Neural cell (in vitro differentiated cells): ENCODE data around the gene N4BP2L1. TPM values are rescaled to one million over a fixed set of nuclear protein-coding genes. Genes with fewer than 3 reads are reported as not detected.

Experiments used
- H2AFZ ChIP-seq: fragments of 200-600, 300-800 bp; sonication (generic), shearing (Covaris generic); 2 replicates; pipeline ENCODE4 v1.6.0; 2014; ENCODE audit warnings: low read depth, mild to moderate bottlenecking, antibody characterized with exemption, low read length, moderate library complexity
- H3F3A ChIP-seq: fragments of 200-600 bp; shearing (Covaris generic); 2 replicates; pipeline ENCODE4 v1.6.1; 2016; ENCODE audit warnings: mild to moderate bottlenecking, moderate library complexity, mixed read lengths, antibody characterized with exemption, low read length; ENCODE audit not compliant: insufficient read depth, poor library complexity, severe bottlenecking
- H3K27ac ChIP-seq: fragments of 200-600, 300-800 bp; sonication (generic), shearing (Covaris generic); 2 replicates; pipeline ENCODE4 v1.5.1; 2014; ENCODE audit warnings: mild to moderate bottlenecking, low read length, moderate library complexity
- H3K27me3 ChIP-seq: fragments of 300-800, 200-600 bp; sonication (generic), shearing (Covaris generic); 2 replicates; pipeline ENCODE4 v1.6.0; 2014; ENCODE audit warnings: mild to moderate bottlenecking, low read depth, low read length, moderate library complexity; ENCODE audit not compliant: insufficient read depth
- H3K36me3 ChIP-seq: fragments of 300-800, 200-600 bp; sonication (generic), shearing (Covaris generic); 2 replicates; pipeline ENCODE4 v1.5.1; 2014; ENCODE audit warnings: mild to moderate bottlenecking, antibody characterized with exemption, low read length, moderate library complexity; ENCODE audit not compliant: insufficient read depth
- H3K4me2 ChIP-seq: fragments of 300-800, 200-600 bp; sonication (generic), shearing (Covaris generic); 2 replicates; pipeline ENCODE4 v1.6.0; 2014; ENCODE audit warnings: mild to moderate bottlenecking, low read length
- H3K4me3 ChIP-seq: fragments of 300-800, 200-600 bp; sonication (generic), shearing (Covaris generic); 2 replicates; pipeline ENCODE4 v1.5.1; 2014; ENCODE audit warnings: mild to moderate bottlenecking, low read length, moderate library complexity
- H3K79me2 ChIP-seq: fragments of 200-600 bp; shearing (Covaris generic); replicated peaks from 2 replicates; pipeline ENCODE4 v1.6.0; 2014; ENCODE audit warnings: mild to moderate bottlenecking, low read length, moderate library complexity; ENCODE audit not compliant: insufficient read depth
- H3K9ac ChIP-seq: fragments of 300-800, 200-600 bp; sonication (generic), shearing (Covaris generic); 2 replicates; pipeline ENCODE4 v1.6.1; 2016; ENCODE audit warnings: mild to moderate bottlenecking, low read length, mixed read lengths
- H3K9me2 ChIP-seq: fragments of 200-600 bp; shearing (Covaris generic); 2 replicates; pipeline ENCODE4 v1.6.1; 2016; ENCODE audit warnings: mild to moderate bottlenecking, low read length, mixed read lengths; ENCODE audit not compliant: insufficient read depth
- H3K9me3 ChIP-seq: fragments of 200-600, 300-800 bp; sonication (generic), shearing (Covaris generic); 2 replicates; pipeline ENCODE4 v1.6.1; 2016; ENCODE audit warnings: mild to moderate bottlenecking, mixed run types, low read length, moderate library complexity, mixed read lengths
- H4K20me1 ChIP-seq: fragments of 200-600 bp; shearing (Covaris generic); 2 replicates; pipeline ENCODE4 v1.6.1; 2016; ENCODE audit warnings: mild to moderate bottlenecking, mixed run types; ENCODE audit not compliant: insufficient read depth
- CTCF ChIP-seq: fragments of 450-650 bp; IDR thresholded peaks from 2 replicates; pipeline ENCODE4 v1.5.1; 2014; ENCODE audit warnings: antibody characterized with exemption, mild to moderate bottlenecking, moderate library complexity; ENCODE audit not compliant: poor library complexity, severe bottlenecking
- EP300 ChIP-seq: fragments of 450-650 bp; conservative IDR thresholded peaks from 2 replicates; pipeline ENCODE4 v1.6.1; 2014; ENCODE audit warnings: antibody characterized with exemption, mild to moderate bottlenecking, moderate library complexity; ENCODE audit not compliant: poor library complexity, severe bottlenecking
- EZH2 ChIP-seq: fragments of 200-600, 300-800 bp; shearing (Covaris generic), sonication (generic); IDR thresholded peaks from 2 replicates; pipeline ENCODE4 v1.6.1; 2014; ENCODE audit warnings: antibody characterized with exemption, low read length, borderline replicate concordance, mild to moderate bottlenecking; ENCODE audit not compliant: insufficient read depth, poor library complexity, severe bottlenecking
- MXI1 ChIP-seq: fragments of 450-650 bp; conservative IDR thresholded peaks from 2 replicates; pipeline ENCODE4 v1.6.1; 2014; ENCODE audit warnings: antibody characterized with exemption, mild to moderate bottlenecking; ENCODE audit not compliant: poor library complexity, severe bottlenecking
- POLR2AphosphoS5 ChIP-seq: IDR thresholded peaks from 2 replicates; pipeline ENCODE4 v1.6.1; 2012
- RAD21 ChIP-seq: fragments of 450-650 bp; conservative IDR thresholded peaks from 2 replicates; pipeline ENCODE4 v1.6.1; 2014; ENCODE audit warnings: antibody characterized with exemption, mild to moderate bottlenecking, moderate library complexity
- REST ChIP-seq: IDR thresholded peaks from 2 replicates; pipeline ENCODE4 v1.6.1; 2012; ENCODE audit warnings: borderline replicate concordance
- SMC3 ChIP-seq: fragments of 450-650 bp; conservative IDR thresholded peaks from 2 replicates; pipeline ENCODE4 v1.6.1; 2014; ENCODE audit warnings: antibody characterized with exemption, mild to moderate bottlenecking, moderate library complexity; ENCODE audit not compliant: poor library complexity
- TAF1 ChIP-seq: IDR thresholded peaks from 2 replicates; pipeline ENCODE4 v1.6.1; 2012; ENCODE audit warnings: low read depth
- polyA plus RNA-seq: library from polyadenylated mRNA; depleted of rRNA; stranded (reverse); fragments of >200 nt; gene quantifications from 2 replicates; pipeline ENCODE4 v1.2.3, GENCODE V29; 2014

Gene N4BP2L1
- polyA plus RNA-seq, 1 donor from 2014 or later = 6.1 TPM

- Histone ChIP-seq H3K4me3 (no peak overlapping the region), H3K27me3 (no peaks in the 10 kb centered on the region), H3F3A (no peaks in the 10 kb centered on the region), H3K9me3 (peaks cover 4% of the 10 kb centered on the region), H3K27ac (no peak overlapping the region), H2AFZ (no peak overlapping the region), H3K4me2 (no peak overlapping the region), H3K79me2 (no peaks in the 10 kb centered on the region), H3K36me3 (no peaks in the 10 kb centered on the region), H3K9ac (no peak overlapping the region), H3K9me2 (no peaks in the 10 kb centered on the region), H4K20me1 (no peaks in the 10 kb centered on the region)
- TF ChIP-seq CTCF = no peak
- TF ChIP-seq POLR2AphosphoS5 = no peak
- TF ChIP-seq REST = no peak
- no peak for TF ChIP-seq MXI1
- no peak for TF ChIP-seq SMC3
- TF ChIP-seq TAF1 = no peak
- no peak for TF ChIP-seq EZH2
- TF ChIP-seq EP300 = no peak
- TF ChIP-seq RAD21 = no peak
Observed at GRCh38 chr13:32455594-32455903, 27.6 kb upstream of the N4BP2L1 start.

GRCh38 chr13:32454886-32455593 lies 27.1 kb upstream of the N4BP2L1 start:
- Histone ChIP-seq H3F3A (no peaks in the 10 kb centered on the region), H3K4me2 (no peak overlapping the region), H3K36me3 (no peaks in the 10 kb centered on the region), H3K27me3 (no peaks in the 10 kb centered on the region), H3K9ac (no peak overlapping the region), H3K27ac (no peak overlapping the region), H3K9me2 (no peaks in the 10 kb centered on the region), H4K20me1 (no peaks in the 10 kb centered on the region), H2AFZ (no peak overlapping the region), H3K4me3 (no peak overlapping the region), H3K79me2 (no peaks in the 10 kb centered on the region), H3K9me3 (peaks cover 4% of the 10 kb centered on the region)
- no peak for TF ChIP-seq REST
- TF ChIP-seq CTCF = no peak
- TF ChIP-seq RAD21 = no peak
